DND-41 (cell line): ENCODE measurements around the gene GPRIN2.

Source experiments
- CTCF ChIP-seq: IDR thresholded peaks from 2 replicates; pipeline ENCODE4 v1.5.1; 2012; ENCODE audit warnings: borderline replicate concordance, low read length, moderate library complexity, mild to moderate bottlenecking; ENCODE audit not compliant: poor library complexity, severe bottlenecking; ENCODE audit errors: extremely low read depth
- EZH2 ChIP-seq: IDR thresholded peaks from 3 replicates; pipeline ENCODE4 v1.6.1; 2012; ENCODE audit warnings: borderline replicate concordance, low read depth, mild to moderate bottlenecking, moderate library complexity, low read length, inconsistent platforms; ENCODE audit not compliant: severe bottlenecking

- TF ChIP-seq CTCF (no peak), EZH2 (no peak)
These were observed 29.1 kb downstream of the GPRIN2 start for GRCh38 chr10:46527241-46527811.
